AG10803 (cell line): ENCODE results near the gene MCTP1.

Source experiments
- DNase-seq: peaks from one replicate; pipeline ENCODE4 v3.0.0; 2010; ENCODE audit warnings: low read depth
- H3K4me3 ChIP-seq: 2 replicates; pipeline ENCODE4 v1.5.1; 2011; ENCODE audit warnings: mild to moderate bottlenecking, low read length, control low read depth
- CTCF ChIP-seq: conservative IDR thresholded peaks from 2 replicates; pipeline ENCODE4 v1.5.1; 2011; ENCODE audit warnings: mild to moderate bottlenecking, low read length, control low read depth, inconsistent platforms

The MCTP1 gene

DNA sequence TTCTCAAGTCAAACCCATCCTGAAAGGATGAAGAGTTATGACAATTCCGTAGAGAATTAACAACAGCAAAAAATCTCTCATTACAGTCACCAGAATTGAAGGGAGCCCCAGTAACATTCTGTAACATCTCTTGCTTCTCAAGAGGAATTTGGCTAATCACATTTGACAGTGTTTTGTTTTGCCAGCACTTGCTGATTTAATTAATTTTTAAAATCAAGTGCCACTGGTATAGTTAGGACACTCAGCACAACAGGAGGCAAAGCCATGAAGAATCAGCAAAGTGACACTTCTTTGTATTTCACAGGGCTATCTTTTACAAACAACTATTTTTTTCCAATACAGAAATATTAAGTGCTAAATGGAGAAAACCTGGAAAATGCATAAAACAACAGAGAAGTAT lies 152.8 kb downstream of the MCTP1 start:
- H3K4me3 ChIP-seq = no peak overlapping the region
- no peak for DNase-seq
- TF ChIP-seq CTCF = no peak

- no peak for TF ChIP-seq CTCF
These were observed 154.0 kb downstream of the MCTP1 start for GRCh38 chr5:95130941-95131340.

GRCh38 chr5:95124731-95125130 lies 160.2 kb downstream of the MCTP1 start:
- DNase-seq = no peak
- H3K4me3 ChIP-seq = no peak overlapping the region
- TF ChIP-seq CTCF = no peak

More at GRCh38 chr5:95130941-95131340, 154.0 kb downstream of the MCTP1 start:
- DNase-seq = no peak
- H3K4me3 ChIP-seq = no peak overlapping the region

DNA sequence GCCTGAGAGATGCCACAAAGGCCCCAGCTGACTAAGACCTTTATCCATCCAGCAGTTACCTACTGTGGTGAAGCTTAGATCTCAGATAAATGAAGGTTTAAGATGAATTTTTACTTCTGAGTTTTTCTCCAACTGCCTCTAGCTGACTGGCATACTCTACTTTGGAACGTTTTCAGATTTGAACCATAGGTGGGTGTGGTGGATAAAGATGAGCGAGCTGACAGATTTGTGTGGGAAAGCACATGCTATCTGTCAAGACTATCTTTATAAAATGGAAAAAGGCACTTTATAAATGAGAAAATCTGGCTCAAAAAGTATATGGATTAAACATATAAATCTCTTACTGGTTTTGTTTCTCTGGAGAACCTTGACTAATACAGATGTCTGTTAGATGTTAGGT lies 160.8 kb downstream of the MCTP1 start:
- TF ChIP-seq CTCF = no peak
- no peak for DNase-seq
- no peak overlapping the region for H3K4me3 ChIP-seq

GRCh38 chr5:95114902-95115301 lies 170.0 kb downstream of the MCTP1 start:
- no peak overlapping the region for H3K4me3 ChIP-seq
- TF ChIP-seq CTCF = no peak
- no peak for DNase-seq

GRCh38 chr5:95114305-95114704 lies 170.6 kb downstream of the MCTP1 start:
- DNase-seq = no peak
- no peak for TF ChIP-seq CTCF
- no peak overlapping the region for H3K4me3 ChIP-seq

GRCh38 chr5:95113489-95113888 lies 171.4 kb downstream of the MCTP1 start:
- no peak overlapping the region for H3K4me3 ChIP-seq
- TF ChIP-seq CTCF = no peak
- peak; percentile 25 for DNase-seq
